Activated CD4-positive, alpha-beta T cell treated with anti-CD3 and anti-CD28 coated beads, Interleukin-2, amount 50 U/mL, for 24 hours (primary cell): Measurements from ENCODE around the gene JPT2.

Experiments used
- DNase-seq, 2 donors: peaks; one replicate each; pipeline ENCODE4 v3.0.0-alpha.2; 2020; ENCODE audit warnings: low read depth in 1 of 2, low spot score in 1 of 2

The JPT2 gene

GRCh38 chr16:1749152-1750117 lies 71.4 kb downstream of the JPT2 start:
- DNase-seq: no peak
